Activated CD4-positive, CD25-positive, alpha-beta regulatory T cell treated with anti-CD3 and anti-CD28 coated beads, Interleukin-2, amount 50 U/mL, for 24 hours (primary cell): ENCODE data around the gene SOCS3.

Experiments used
- ATAC-seq, 2 donors: fragments of 150-1000 bp; cut with Tn5 transposase; one replicate each; pipeline ENCODE4 v1.10.0; 2021; ENCODE audit warnings: mild to moderate bottlenecking in 1 of 2, moderate library complexity in 1 of 2

Gene SOCS3

DNA sequence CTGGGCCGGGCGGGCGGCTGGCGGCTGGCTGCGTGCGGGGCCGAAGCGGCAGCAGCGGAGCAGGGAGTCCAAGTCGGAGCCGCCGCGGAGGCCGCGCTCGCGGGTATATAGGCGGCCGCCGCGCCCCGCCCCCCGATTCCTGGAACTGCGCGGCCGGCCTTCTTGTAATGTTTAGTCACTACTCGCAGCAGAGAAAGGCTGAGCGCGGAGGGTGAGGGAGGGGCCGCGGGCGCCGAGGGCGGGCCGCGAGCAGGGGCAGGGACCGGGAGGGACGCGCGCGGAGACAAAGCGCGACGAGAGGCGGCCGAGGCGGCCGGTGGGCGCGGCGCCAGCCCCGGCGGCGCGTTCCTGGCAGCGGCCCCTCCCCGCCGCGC, at the start of gene SOCS3:
Gene SOCS3 (minus strand): TSS at position 81 of the 374 bp plus-strand sequence. CDS start 982 bp downstream, outside the sequence.
- ATAC-seq, result peak; percentile 70 to 77

GRCh38 chr17:78409191-78409928, 49.5 kb upstream of the SOCS3 start:
- no peak for ATAC-seq

DNA sequence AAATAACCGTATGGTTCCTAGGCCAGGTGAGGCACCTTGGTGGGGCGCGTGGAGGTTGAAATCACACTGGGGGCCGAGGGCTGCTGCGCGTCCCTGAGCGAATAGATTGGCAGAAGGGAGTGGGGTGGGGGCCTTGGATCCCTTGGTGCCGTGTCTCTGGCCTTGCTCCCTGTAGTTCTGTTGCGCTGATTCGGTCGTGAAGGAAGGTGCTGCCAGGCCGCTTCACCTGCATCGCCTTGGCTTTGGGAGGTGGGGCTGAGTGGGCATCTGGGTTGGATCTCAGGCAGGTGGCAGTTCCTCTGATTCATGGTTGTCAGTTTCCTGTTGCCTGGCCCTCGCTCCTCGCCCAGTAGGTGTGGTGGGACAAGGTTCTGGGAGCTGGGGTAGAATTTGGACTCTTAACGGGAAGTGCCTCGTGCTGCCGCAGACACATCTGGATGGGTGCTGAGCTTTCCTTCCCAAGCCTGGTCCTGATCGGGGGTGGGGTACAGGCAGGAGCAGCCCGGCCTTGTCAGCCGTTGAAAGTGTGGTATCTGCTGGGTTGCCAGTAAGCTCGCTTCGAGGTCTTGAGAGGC, 48.7 kb upstream of the SOCS3 start:
- no peak for ATAC-seq

- ATAC-seq, result no peak
Measured at GRCh38 chr17:78407387-78408000, 47.6 kb upstream of the SOCS3 start.

- ATAC-seq, result no peak
Measured at GRCh38 chr17:78406920-78407319, 47.0 kb upstream of the SOCS3 start.

DNA sequence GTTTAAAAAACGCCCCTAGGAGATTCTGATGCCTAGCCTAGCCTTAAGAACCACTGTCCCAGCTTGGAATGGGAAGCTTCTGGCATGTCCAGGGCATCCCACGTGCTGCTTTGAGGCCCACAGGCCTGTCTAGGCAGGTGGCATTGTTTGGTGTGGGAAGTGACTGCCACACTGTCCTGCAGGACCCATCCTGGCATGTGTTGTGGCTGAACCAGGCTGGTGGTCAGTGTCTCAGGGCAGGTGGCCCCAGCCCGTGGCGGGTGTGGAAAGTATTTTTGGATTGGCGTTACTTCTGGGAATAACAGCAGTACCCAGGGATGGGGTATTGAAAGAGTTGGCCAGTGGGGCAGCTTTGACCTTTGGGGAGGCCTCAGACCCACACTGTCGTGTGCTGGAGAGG, 46.5 kb upstream of the SOCS3 start:
- no peak for ATAC-seq

DNA sequence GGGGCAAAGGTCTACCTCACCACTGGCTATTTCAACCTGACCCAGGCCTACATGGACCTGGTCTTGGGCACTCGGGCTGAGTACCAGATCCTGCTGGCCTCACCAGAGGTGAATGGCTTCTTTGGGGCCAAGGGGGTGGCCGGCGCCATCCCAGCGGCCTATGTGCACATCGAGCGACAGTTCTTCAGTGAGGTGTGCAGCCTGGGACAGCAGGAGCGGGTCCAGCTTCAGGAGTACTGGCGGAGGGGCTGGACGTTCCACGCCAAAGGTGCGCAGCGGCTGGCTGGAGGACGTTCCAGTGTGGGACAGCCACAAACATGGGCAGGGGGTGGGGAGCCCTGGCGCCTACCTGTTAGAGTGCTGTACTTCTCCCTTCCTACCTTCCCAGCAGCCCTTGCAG, 43.9 kb upstream of the SOCS3 start:
- no peak for ATAC-seq

DNA sequence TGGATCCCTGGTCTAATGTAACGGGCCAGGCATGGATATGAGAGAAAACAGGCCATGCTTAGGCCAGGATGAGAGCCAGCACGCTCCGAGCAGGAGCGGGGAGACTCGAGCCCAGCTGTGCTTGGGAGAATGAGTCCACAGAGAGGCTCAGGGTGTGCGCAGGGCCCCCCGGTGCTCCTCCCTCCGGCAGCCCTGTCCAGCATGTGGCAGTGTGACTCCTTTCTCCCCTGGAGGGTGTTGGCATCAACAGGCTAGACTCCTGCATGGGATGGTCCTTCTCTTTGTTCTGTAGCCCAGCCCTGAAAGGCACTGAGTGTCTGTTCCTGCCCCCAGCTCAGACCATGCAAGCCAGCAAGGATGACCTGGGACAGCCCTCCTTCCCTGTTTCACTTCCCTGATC, 42.0 kb upstream of the SOCS3 start:
- ATAC-seq, result no peak

DNA sequence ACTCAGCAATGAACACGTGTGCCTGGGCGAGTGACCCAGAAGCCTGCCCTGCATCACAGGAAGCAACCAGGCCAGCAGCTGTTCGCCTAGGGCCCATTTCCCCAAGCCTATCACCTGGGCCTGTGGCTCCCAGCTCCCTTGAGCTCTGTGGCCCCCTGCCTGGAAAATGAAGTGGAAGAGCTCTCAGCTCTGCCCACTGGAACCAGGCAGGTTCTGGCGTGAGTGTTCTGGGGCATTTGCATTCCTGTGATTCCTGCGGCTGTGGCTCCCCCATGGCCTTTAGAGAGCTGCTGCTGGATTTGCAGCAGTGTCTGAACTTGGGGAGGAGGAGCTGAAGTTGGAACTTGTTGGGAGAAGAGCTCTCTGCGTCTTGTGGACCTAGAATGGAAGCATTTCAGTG, 41.4 kb upstream of the SOCS3 start:
- ATAC-seq, result no peak

GRCh38 chr17:78400581-78401240, 40.8 kb upstream of the SOCS3 start:
- ATAC-seq, result no peak

GRCh38 chr17:78399693-78400144, 39.8 kb upstream of the SOCS3 start:
- ATAC-seq, result no peak

GRCh38 chr17:78399028-78399692, 39.3 kb upstream of the SOCS3 start:
- no peak for ATAC-seq

DNA sequence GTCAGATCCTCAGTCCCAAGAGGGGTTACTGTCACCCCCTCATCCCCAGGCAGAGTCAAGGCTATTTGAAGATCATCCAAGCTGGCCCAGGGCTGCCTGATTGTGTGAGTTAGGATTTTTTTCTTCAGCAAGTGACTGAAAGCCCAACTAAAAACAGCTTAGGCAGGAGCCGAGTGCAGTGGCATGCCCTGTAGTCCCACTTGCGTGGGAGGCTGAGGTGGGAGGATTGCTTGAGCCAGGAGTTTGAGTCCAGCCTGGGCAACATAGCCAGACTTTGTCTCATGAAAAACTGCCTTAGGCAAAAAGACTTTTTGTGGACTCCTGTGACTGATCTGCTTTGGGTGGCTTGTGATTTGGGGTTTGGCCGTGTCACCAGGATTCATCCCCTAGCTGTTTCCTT, 38.5 kb upstream of the SOCS3 start:
- ATAC-seq, result no peak

DNA sequence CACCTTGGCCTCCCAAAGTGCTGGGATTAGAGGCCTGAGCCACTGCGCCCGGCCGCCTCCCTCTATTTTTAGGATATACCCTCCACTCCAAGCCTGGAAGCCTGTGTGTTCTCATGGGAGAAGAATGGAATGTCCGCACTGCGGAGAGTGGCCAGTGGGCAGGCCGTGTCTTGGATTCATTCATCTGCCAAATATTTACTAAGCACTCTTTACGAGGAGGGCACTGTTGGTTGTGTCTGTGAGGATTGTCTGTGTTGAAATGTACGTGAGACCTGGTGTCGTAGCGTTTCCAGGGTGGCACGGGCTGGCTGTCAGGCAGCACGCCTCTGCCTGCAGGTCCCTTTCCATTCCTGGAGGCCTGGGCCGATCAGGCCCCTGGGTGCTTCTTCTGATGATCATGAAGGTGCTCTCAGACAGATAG, 37.8 kb upstream of the SOCS3 start:
- no peak for ATAC-seq

GRCh38 chr17:78396441-78397337, 36.8 kb upstream of the SOCS3 start:
- no peak for ATAC-seq

GRCh38 chr17:78395155-78395554, 35.3 kb upstream of the SOCS3 start:
- ATAC-seq, result no peak

DNA sequence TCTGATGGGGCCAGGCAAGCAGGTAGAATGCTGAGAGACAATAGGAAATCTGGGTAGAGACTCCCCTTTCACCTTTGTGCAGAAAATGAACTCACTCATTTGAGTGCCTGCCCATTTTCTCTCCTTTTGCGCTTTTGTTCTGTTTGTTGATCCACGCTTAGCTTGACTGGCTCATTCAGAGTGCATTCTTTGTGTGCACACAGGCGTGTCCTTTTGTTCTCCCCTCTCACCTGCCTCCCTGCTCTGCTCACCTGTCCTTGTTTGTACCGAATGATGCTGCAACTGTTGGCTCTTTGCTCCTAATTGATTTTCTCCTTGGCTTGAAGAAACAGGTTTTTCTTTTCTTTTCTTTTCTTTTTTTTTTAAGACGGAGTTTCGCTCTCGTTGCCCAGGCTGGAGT, 34.3 kb upstream of the SOCS3 start:
- ATAC-seq, result no peak

- no peak for ATAC-seq
Measured at GRCh38 chr17:78393575-78393974, 33.7 kb upstream of the SOCS3 start.

- ATAC-seq, result no peak
Measured at GRCh38 chr17:78392295-78392694, 32.4 kb upstream of the SOCS3 start.

- peak in 1 of 2 donors; percentile 48 for ATAC-seq
Measured at GRCh38 chr17:78391843-78392242, 32.0 kb upstream of the SOCS3 start.

DNA sequence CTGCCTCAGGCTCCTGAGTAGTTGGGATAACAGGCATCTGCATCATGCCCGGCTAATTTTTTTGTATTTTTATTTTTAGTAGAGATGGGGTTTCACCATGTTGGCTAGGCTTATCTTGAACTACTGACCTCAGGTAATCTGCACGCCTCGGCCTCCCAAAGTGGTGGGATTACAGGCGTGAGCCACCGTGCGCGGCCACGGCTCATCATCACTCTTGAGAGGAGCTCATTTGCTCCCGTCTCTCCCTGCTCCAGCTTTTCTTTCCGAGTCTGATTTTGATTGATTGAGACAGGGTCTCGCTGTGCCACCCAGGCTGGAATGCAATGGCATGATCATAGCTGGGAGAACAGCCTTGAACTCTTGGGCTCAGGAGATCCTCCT, 31.2 kb upstream of the SOCS3 start:
- ATAC-seq, result no peak
